Ishikawa (cell line): Measurements from ENCODE around the gene POLD3.

ENCODE experiments used
- CEBPB ChIP-seq: IDR thresholded peaks from 2 replicates; pipeline ENCODE4 v1.6.1; 2012
- CREB1 ChIP-seq: IDR thresholded peaks from 2 replicates; pipeline ENCODE4 v1.6.1; 2012; ENCODE audit warnings: low read depth
- EGR1 ChIP-seq: IDR thresholded peaks from 2 replicates; pipeline ENCODE4 v1.6.1; 2012
- EP300 ChIP-seq: IDR thresholded peaks from 2 replicates; pipeline ENCODE4 v1.6.1; 2012; ENCODE audit warnings: borderline replicate concordance
- MAX ChIP-seq: IDR thresholded peaks from 2 replicates; pipeline ENCODE4 v1.6.1; 2012
- NFIC ChIP-seq: IDR thresholded peaks from 2 replicates; pipeline ENCODE4 v1.6.1; 2012
- RAD21 ChIP-seq: IDR thresholded peaks from 2 replicates; pipeline ENCODE4 v1.6.1; 2012; ENCODE audit warnings: low read depth
- REST ChIP-seq: IDR thresholded peaks from 2 replicates; pipeline ENCODE4 v1.6.1; 2012; ENCODE audit warnings: low read depth, mild to moderate bottlenecking
- TAF1 ChIP-seq: IDR thresholded peaks from 2 replicates; pipeline ENCODE4 v1.6.1; 2012; ENCODE audit warnings: low read depth, mild to moderate bottlenecking
- TCF12 ChIP-seq: IDR thresholded peaks from 2 replicates; pipeline ENCODE4 v1.6.1; 2012; ENCODE audit warnings: low read depth
- TEAD4 ChIP-seq: IDR thresholded peaks from 2 replicates; pipeline ENCODE4 v1.6.1; 2012
- USF1 ChIP-seq: IDR thresholded peaks from 2 replicates; pipeline ENCODE4 v1.6.1; 2012
- YY1 ChIP-seq: IDR thresholded peaks from 2 replicates; pipeline ENCODE4 v1.6.1; 2012; ENCODE audit warnings: low read depth

- TF ChIP-seq MAX (no peak), EP300 (no peak), EGR1 (no peak), YY1 (no peak), TAF1 (no peak), RAD21 (no peak), USF1 (no peak), TCF12 (no peak), CREB1 (no peak), CEBPB (no peak), REST (no peak), TEAD4 (no peak), NFIC (no peak)
Measured at GRCh38 chr11:74626130-74626529, 33.7 kb downstream of the POLD3 start.
